Gastrocnemius medialis (tissue), 4 donors: ENCODE results near the gene AMH.

Experiments used
- POLR2A ChIP-seq, 2 donors: fragments of 450-650 bp; IDR thresholded peaks; one replicate each; pipeline ENCODE4 v1.6.1; 2017; ENCODE audit warnings: antibody characterized with exemption in 2 of 2, mild to moderate bottlenecking in 2 of 2, moderate library complexity in 2 of 2
- TF ChIP-seq, protein P1 (sequence below), 5 experiments: fragments of 450-650 bp in 3 of 5; fragments of 200-600 bp in 2 of 5; sonication (generic) in 2 of 5; IDR thresholded peaks in 4 of 5; conservative IDR thresholded peaks in 1 of 5; 1 replicate in 4 of 5; 2 replicates in 1 of 5; pipeline ENCODE4 v1.5.1; 2016 to 2019; ENCODE audit warnings: antibody characterized with exemption in 5 of 5, mild to moderate bottlenecking in 3 of 5, moderate library complexity in 3 of 5

GRCh38 chr19:2236314-2237050 lies 12.6 kb upstream of the AMH start, which contains the start of the genes PLEKHJ1 and SF3A2:
- TF ChIP-seq POLR2A (IDR thresholded peaks at IDR 0.05): peak; percentile 75 to 92
- TF ChIP-seq, protein P1, sequence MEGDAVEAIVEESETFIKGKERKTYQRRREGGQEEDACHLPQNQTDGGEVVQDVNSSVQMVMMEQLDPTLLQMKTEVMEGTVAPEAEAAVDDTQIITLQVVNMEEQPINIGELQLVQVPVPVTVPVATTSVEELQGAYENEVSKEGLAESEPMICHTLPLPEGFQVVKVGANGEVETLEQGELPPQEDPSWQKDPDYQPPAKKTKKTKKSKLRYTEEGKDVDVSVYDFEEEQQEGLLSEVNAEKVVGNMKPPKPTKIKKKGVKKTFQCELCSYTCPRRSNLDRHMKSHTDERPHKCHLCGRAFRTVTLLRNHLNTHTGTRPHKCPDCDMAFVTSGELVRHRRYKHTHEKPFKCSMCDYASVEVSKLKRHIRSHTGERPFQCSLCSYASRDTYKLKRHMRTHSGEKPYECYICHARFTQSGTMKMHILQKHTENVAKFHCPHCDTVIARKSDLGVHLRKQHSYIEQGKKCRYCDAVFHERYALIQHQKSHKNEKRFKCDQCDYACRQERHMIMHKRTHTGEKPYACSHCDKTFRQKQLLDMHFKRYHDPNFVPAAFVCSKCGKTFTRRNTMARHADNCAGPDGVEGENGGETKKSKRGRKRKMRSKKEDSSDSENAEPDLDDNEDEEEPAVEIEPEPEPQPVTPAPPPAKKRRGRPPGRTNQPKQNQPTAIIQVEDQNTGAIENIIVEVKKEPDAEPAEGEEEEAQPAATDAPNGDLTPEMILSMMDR (IDR thresholded peaks at IDR 0.05 in 4 of 5, conservative IDR thresholded peaks at IDR 0.05 in 1 of 5): peak; percentile 100
